D721Med (cell line): ENCODE results near the gene OTOF.

Experiments used
- DNase-seq: peaks from one replicate; pipeline ENCODE4 v3.0.0; 2011; ENCODE audit warnings: low spot score; ENCODE audit not compliant: insufficient read length
- FAIRE-seq: peaks from 2 replicates; lab custom pipeline; 2011; peaks lifted over from hg19 to GRCh38; lab: Jason Lieb, UNC
- TF ChIP-seq, protein P1 (sequence below): IDR thresholded peaks from 2 replicates; pipeline ENCODE4 v1.5.1; 2012; ENCODE audit warnings: mild to moderate bottlenecking, control low read depth; ENCODE audit not compliant: insufficient read depth; ENCODE audit errors: missing control alignments

OTOF gene

DNA sequence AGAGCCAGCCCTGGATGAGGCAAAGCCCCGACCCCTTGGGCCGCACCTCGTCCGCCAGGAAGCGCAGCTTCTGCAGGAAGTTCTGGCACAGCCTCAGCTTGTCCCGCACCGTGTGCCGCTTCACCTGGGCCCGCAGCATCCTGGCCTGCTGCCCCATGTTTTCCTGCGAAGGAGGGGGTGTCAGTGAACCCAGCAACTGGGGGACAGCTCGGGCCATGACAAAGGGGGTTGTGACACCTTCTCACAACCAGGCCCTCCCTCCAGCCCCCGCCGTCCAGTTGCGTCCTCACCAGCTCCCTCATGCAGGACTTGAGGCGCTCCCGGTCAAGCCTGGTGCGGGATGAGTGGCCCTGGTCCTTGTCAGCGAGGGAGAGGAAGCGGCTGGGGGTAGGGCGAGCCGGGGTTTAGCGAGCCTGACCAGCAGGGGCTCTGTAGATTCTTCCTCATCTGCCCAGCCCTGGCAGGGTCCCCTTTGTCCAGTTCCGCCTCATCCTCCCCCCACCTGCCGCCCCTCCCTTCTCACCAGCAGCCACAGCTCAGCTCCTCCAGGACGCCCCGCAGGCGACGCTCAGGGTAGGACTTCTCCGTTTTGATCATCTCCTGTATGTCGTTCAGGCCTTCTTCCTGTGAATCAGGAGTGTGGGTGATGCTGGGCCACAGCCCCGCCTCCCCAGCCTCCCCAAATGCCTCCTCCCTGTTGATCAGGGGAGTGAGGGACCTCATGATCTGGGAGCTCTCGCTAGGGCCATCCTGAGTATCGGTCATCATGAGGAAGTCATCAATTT, 606 bp downstream of the OTOF start:
- DNase-seq (no peak), FAIRE-seq (no peak)
- TF ChIP-seq, protein P1, sequence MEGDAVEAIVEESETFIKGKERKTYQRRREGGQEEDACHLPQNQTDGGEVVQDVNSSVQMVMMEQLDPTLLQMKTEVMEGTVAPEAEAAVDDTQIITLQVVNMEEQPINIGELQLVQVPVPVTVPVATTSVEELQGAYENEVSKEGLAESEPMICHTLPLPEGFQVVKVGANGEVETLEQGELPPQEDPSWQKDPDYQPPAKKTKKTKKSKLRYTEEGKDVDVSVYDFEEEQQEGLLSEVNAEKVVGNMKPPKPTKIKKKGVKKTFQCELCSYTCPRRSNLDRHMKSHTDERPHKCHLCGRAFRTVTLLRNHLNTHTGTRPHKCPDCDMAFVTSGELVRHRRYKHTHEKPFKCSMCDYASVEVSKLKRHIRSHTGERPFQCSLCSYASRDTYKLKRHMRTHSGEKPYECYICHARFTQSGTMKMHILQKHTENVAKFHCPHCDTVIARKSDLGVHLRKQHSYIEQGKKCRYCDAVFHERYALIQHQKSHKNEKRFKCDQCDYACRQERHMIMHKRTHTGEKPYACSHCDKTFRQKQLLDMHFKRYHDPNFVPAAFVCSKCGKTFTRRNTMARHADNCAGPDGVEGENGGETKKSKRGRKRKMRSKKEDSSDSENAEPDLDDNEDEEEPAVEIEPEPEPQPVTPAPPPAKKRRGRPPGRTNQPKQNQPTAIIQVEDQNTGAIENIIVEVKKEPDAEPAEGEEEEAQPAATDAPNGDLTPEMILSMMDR = no peak

DNA sequence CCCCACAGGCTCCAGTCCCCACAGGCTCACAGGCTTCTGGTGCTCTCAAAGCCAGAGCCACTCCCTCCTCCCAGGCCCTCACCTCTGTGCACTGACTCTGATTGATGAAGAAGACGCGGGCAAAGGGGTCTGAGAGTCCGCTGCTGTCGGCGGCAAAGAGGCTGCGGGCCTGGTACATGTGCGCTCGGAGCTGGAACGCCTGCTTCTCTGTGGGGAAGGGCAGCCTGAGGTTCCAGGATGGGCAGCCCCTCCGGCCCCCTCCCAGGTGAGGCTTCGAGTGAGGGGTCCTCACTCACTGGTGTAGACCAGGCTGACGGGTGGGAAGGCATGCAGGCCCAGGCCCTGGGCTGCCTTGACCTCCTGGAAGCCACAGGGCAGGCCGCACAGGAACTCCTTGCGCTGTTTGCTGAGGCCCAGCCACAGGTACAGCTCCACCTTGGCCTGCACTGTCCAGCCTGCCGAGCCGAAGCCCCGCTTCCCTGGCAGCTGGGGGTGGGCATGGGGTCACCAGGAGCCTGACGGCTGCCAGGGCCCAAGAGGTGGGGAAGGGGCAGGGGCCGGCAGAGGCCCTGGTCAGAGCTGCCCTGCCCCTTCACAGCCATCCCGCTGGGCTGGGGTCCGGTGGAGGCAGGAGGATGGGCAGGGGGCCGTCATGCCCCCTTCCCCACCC, 2.0 kb downstream of the OTOF start:
- no peak for DNase-seq
- no peak for FAIRE-seq

DNA sequence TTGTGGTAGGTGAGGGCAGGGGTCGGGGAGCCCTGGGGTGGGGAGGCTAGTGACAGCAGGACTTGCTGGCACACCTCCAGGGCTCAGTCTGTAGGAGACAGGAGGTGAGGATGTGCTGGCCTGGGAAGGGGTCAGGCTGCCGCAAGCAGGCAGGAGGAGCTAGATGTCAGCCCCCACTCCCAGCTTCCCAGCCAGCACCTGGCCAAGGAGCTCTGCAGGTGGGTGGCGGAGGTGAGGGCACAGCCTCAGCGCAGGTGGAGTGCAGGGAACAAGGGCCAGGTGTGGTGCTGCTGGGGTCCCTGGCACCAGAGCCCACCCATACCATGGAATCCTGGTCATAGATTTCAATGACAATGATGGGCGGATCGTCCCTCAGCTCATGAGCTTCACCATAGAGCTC, 2.9 kb downstream of the OTOF start:
- FAIRE-seq (no peak), DNase-seq (no peak)
- TF ChIP-seq, protein P1 = no peak

More for the DNA sequence above, 2.0 kb downstream of the OTOF start:
- TF ChIP-seq, protein P1 = no peak

DNA sequence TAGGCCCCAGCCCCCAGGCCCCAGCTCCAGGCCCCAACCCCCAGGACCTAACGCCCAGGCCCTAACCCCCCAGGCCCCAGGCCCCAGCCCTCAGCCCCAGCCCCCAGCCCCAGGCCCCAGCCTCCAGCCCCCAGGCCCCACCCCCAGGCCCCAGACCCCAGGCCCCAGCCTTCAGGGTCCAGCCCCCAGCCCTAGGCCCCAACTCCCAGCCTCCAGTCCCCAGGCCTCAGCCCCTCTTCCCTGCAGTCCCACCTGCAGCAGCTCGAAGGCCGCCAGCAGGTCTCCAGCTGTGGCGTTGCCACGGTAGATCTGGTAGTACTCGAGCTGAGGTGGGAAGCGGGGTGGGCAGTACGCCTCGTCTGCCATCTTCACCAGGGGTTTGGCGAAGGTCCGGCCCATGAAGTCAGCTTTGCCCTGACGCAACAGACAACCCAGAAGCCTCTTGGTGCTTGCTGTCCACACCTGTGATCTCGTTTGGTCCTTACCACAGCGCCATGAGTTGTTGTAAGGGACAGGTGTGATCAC, 3.6 kb downstream of the OTOF start:
- FAIRE-seq (no peak), DNase-seq (no peak)
- TF ChIP-seq, protein P1 = no peak

DNA sequence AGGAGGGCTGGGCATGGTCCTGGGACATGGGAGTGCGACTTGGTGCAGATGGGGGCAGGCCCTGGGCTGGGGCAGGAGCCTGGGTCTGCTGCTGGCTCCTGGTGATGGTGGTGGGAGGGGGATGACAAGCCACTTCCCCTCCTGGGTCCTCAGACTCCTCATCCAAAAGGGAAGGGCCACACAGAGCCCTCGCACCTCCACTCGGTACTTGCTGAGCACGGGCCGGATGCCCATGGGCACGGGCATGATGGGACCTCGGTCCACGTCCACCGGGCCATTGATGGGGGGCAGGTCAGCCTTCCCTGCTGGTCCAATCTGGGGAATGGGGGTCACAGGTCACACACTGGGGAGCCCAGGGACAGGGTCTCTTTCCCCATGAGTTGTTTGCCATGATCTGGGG, 4.1 kb downstream of the OTOF start:
- no peak for FAIRE-seq
- DNase-seq = no peak
- TF ChIP-seq, protein P1 = no peak

DNA sequence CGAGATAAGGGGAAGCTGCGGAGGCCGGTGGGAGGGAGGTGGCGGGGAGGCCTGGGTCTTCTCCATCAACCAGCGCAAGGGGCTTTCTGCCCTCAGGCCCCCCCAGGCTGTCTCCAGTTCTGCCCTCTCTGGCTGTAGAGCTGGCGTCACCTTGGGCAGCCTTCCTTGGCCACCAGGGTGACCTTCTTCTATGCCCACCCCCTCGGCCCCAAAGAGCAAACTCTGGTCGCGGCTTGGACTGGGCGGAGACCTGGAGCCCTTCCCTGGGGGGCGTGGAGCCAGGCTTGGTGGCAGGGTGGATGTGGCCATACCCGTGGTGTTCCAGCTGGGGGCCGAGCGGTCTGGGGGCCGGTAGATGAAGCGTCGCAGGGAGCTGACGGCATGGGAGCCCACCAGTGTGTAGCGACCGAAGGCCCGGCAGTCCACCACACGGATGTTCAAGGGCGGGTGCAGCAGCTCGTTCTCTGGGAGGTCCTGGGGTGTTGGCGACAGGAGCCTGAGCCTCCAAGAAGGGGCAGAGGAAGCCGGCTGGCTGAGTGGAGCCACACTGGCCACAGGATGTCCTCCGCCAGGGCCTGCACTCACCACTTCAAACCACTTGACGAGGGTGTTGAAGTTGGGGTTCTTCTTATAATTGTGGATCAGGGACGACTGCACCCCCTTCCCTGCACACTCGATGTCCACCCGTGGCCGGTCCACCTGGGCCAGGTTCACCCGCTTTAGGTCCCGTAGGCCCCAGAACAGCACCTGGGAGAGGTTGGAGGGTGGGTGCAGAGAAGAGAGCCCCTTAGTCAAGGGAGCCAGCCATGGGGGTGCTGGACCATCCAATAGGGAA, 4.9 kb downstream of the OTOF start:
- TF ChIP-seq, protein P1 = no peak
- DNase-seq = no peak
- FAIRE-seq = no peak
